GM23338 (cell line): Measurements from ENCODE around the gene RAD51B.

Source experiments
- CREB1 ChIP-seq: fragments of 250-450 bp; sonication (Bioruptor Pico); IDR thresholded peaks from 2 replicates; pipeline ENCODE4 v1.5.0; 2020; ENCODE audit warnings: low read depth, mild to moderate bottlenecking, moderate library complexity
- EZH2 ChIP-seq: fragments of 200-600 bp; sonication (generic); IDR thresholded peaks from one replicate; pipeline ENCODE4 v1.8.0; 2017; ENCODE audit warnings: antibody characterized with exemption, mild to moderate bottlenecking, low read depth; ENCODE audit not compliant: unreplicated experiment
- EZH2phosphoT487 ChIP-seq: fragments of 200-600 bp; sonication (generic); IDR thresholded peaks from one replicate; pipeline ENCODE4 v1.8.1; 2018; ENCODE audit warnings: antibody characterized with exemption; ENCODE audit not compliant: unreplicated experiment
- JUNB ChIP-seq: IDR thresholded peaks from one replicate; pipeline ENCODE4 v1.6.1; 2016; ENCODE audit warnings: antibody characterized with exemption; ENCODE audit not compliant: unreplicated experiment
- NANOG ChIP-seq: IDR thresholded peaks from 2 replicates; pipeline ENCODE4 v1.6.1; 2016; ENCODE audit warnings: antibody characterized with exemption, borderline replicate concordance
- POLR2AphosphoS5 ChIP-seq: IDR thresholded peaks from 2 replicates; pipeline ENCODE4 v1.6.1; 2016; ENCODE audit warnings: antibody characterized with exemption, low read depth
- REST ChIP-seq: IDR thresholded peaks from one replicate; pipeline ENCODE4 v1.6.1; 2018; ENCODE audit warnings: antibody characterized with exemption; ENCODE audit not compliant: unreplicated experiment
- STAT1 ChIP-seq: IDR thresholded peaks from one replicate; pipeline ENCODE4 v1.6.1; 2016; ENCODE audit warnings: antibody characterized with exemption; ENCODE audit not compliant: unreplicated experiment
- ZNF331 ChIP-seq: fragments of 250-450 bp; sonication (Bioruptor Pico); IDR thresholded peaks from 2 replicates; pipeline ENCODE4 v1.5.0; 2020; ENCODE audit warnings: low read depth, mild to moderate bottlenecking, moderate library complexity
- TF ChIP-seq, protein P1 (sequence below), 2 experiments: fragments of 200-600 bp in 1 of 2; sonication (generic) in 1 of 2; conservative IDR thresholded peaks; 2 replicates each; pipeline versions ENCODE4 v1.5.1 to v1.6.1; 2016 to 2017; ENCODE audit warnings: antibody characterized with exemption in 2 of 2, low read depth in 2 of 2, mild to moderate bottlenecking in 2 of 2, moderate library complexity in 1 of 2
- TF ChIP-seq, protein P2 (sequence below): IDR thresholded peaks from 2 replicates; pipeline ENCODE4 v1.6.1; 2016; ENCODE audit warnings: antibody characterized with exemption

GRCh38 chr14:68729556-68729955 lies 910.0 kb downstream of the RAD51B start:
- TF ChIP-seq, protein P1, sequence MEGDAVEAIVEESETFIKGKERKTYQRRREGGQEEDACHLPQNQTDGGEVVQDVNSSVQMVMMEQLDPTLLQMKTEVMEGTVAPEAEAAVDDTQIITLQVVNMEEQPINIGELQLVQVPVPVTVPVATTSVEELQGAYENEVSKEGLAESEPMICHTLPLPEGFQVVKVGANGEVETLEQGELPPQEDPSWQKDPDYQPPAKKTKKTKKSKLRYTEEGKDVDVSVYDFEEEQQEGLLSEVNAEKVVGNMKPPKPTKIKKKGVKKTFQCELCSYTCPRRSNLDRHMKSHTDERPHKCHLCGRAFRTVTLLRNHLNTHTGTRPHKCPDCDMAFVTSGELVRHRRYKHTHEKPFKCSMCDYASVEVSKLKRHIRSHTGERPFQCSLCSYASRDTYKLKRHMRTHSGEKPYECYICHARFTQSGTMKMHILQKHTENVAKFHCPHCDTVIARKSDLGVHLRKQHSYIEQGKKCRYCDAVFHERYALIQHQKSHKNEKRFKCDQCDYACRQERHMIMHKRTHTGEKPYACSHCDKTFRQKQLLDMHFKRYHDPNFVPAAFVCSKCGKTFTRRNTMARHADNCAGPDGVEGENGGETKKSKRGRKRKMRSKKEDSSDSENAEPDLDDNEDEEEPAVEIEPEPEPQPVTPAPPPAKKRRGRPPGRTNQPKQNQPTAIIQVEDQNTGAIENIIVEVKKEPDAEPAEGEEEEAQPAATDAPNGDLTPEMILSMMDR (conservative IDR thresholded peaks at IDR 0.05; ENCODE audit: low read depth in 2 of 2) = no peak
- TF ChIP-seq POLR2AphosphoS5 (no peak), EZH2 (no peak), CREB1 (no peak), REST (no peak), ZNF331 (no peak), NANOG (no peak), EZH2phosphoT487 (no peak), STAT1 (no peak), JUNB (no peak)
- TF ChIP-seq, protein P2, sequence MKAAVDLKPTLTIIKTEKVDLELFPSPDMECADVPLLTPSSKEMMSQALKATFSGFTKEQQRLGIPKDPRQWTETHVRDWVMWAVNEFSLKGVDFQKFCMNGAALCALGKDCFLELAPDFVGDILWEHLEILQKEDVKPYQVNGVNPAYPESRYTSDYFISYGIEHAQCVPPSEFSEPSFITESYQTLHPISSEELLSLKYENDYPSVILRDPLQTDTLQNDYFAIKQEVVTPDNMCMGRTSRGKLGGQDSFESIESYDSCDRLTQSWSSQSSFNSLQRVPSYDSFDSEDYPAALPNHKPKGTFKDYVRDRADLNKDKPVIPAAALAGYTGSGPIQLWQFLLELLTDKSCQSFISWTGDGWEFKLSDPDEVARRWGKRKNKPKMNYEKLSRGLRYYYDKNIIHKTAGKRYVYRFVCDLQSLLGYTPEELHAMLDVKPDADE = no peak
